ENCODE data around the gene INPP4A. TPM values are rescaled to one million over a fixed set of nuclear protein-coding genes. Genes with fewer than 3 reads are reported as not detected.

Gene INPP4A
- total and polyA plus RNA-seq, 2 experiments from 2014 or later = 7.9 to 13.1 TPM

DNA sequence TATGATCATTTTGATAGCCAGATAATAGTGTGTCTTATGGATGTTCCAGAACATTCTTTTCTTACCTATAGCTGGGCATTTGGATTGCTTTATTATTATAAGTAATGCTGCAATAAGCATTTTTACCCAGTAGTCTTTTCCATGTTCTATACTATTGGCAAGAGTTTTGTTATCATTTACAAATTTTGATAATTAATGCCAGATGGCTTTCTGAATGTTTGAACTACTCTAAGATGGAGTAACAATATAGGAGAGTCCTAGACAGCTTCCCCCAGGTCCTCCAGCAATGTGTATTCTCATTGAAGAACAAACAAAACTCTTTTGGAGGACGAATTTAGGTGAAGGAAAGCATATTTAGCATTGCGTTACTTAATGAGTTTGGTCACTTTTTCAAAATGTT, 73.0 kb downstream of the INPP4A start:
- no peaks in the 10 kb centered on the region for H3K36me3 ChIP-seq (replicated peaks; ENCODE audit: insufficient read depth, low read depth)
- H3K4me1 ChIP-seq (ENCODE audit: insufficient read depth) = peaks cover 7% of the 10 kb centered on the region
- no peak overlapping the region for H3K4me2 ChIP-seq
- peaks cover 14% of the 10 kb centered on the region for H3K79me2 ChIP-seq
- no peak for DNase-seq (ENCODE audit: low spot score)
- H3K9me2 ChIP-seq (replicated peaks; ENCODE audit: insufficient read depth) = no peaks in the 10 kb centered on the region
- 78% methylated on average over 2 of the region's 2 CpGs for WGBS (ENCODE audit: low lambda C conversion rate, missing lambda C conversion rate)
- no peak for TF ChIP-seq EZH2phosphoT487 (IDR thresholded peaks at IDR 0.05; ENCODE audit: low read depth, severe bottlenecking, unreplicated experiment)
- H3K27ac ChIP-seq = no peak overlapping the region
- no peaks in the 10 kb centered on the region for H3K27me3 ChIP-seq
- no peak overlapping the region for H2AFZ ChIP-seq
- no peaks in the 10 kb centered on the region for H4K20me1 ChIP-seq (ENCODE audit: insufficient read depth, poor library complexity, severe bottlenecking)
- H3K9me3 ChIP-seq (ENCODE audit: low read depth) = no peaks in the 10 kb centered on the region
- no peak overlapping the region for H3K4me3 ChIP-seq

DNA sequence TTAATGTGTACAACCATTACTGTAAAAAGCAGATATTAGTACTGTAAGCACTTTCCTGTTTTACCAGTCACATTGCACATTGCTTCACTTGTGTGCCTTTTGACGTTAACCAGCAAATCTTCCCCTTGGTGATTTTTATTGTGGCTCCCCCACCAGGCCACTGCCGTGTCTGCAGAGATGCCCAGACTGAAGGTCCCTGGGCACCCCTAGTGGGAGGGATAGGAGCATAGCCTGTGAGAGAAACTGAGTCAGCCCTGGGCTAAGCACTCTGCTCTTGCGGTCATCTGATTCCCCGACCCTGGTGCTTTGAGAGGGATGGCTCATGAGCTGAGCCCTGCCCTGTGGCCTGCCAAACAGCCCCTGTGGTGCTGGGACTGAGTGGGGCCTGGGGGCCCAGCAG, 73.4 kb downstream of the INPP4A start:
- no peak overlapping the region for H3K4me2 ChIP-seq
- H3K27ac ChIP-seq = no peak overlapping the region
- no peaks in the 10 kb centered on the region for H4K20me1 ChIP-seq (ENCODE audit: insufficient read depth, poor library complexity, severe bottlenecking)
- H3K4me3 ChIP-seq = no peak overlapping the region
- 62% methylated on average over 4 of the region's 4 CpGs for WGBS (ENCODE audit: low lambda C conversion rate, missing lambda C conversion rate)
- peaks cover 14% of the 10 kb centered on the region for H3K79me2 ChIP-seq
- no peaks in the 10 kb centered on the region for H3K27me3 ChIP-seq
- no peak overlapping the region for H2AFZ ChIP-seq
- H3K4me1 ChIP-seq (ENCODE audit: insufficient read depth) = peaks cover 7% of the 10 kb centered on the region
- TF ChIP-seq EZH2phosphoT487 (IDR thresholded peaks at IDR 0.05; ENCODE audit: low read depth, severe bottlenecking, unreplicated experiment) (no peak), CTCF (IDR thresholded peaks at IDR 0.05; ENCODE audit: poor library complexity) (peak; percentile 25)
- no peaks in the 10 kb centered on the region for H3K9me3 ChIP-seq (ENCODE audit: low read depth)
- H3K9me2 ChIP-seq (replicated peaks; ENCODE audit: insufficient read depth) = no peaks in the 10 kb centered on the region
- DNase-seq (ENCODE audit: low spot score) = no peak
- no peaks in the 10 kb centered on the region for H3K36me3 ChIP-seq (replicated peaks; ENCODE audit: insufficient read depth, low read depth)

- Histone ChIP-seq H3K36me3 (replicated peaks; ENCODE audit: insufficient read depth, low read depth) (no peaks in the 10 kb centered on the region), H3K27ac (no peak overlapping the region), H3K4me3 (no peak overlapping the region), H3K9me3 (ENCODE audit: low read depth) (no peaks in the 10 kb centered on the region), H2AFZ (no peak overlapping the region), H3K79me2 (peaks cover 14% of the 10 kb centered on the region), H3K9me2 (replicated peaks; ENCODE audit: insufficient read depth) (no peaks in the 10 kb centered on the region), H4K20me1 (ENCODE audit: insufficient read depth, poor library complexity, severe bottlenecking) (no peaks in the 10 kb centered on the region), H3K27me3 (no peaks in the 10 kb centered on the region), H3K4me2 (no peak overlapping the region), H3K4me1 (ENCODE audit: insufficient read depth) (peaks cover 7% of the 10 kb centered on the region)
- TF ChIP-seq EZH2phosphoT487 (IDR thresholded peaks at IDR 0.05; ENCODE audit: low read depth, severe bottlenecking, unreplicated experiment) = no peak
- TF ChIP-seq EZH2 (IDR thresholded peaks at IDR 0.05; ENCODE audit: borderline replicate concordance) = no peak
- TF ChIP-seq CTCF (IDR thresholded peaks at IDR 0.05; ENCODE audit: poor library complexity) = no peak
- WGBS (ENCODE audit: low lambda C conversion rate, missing lambda C conversion rate) = 81% methylated on average over 6 of the region's 6 CpGs
- DNase-seq (ENCODE audit: low spot score) = peak; percentile 51
Observed at GRCh38 chr2:98519156-98519555, 74.5 kb downstream of the INPP4A start.

DNA sequence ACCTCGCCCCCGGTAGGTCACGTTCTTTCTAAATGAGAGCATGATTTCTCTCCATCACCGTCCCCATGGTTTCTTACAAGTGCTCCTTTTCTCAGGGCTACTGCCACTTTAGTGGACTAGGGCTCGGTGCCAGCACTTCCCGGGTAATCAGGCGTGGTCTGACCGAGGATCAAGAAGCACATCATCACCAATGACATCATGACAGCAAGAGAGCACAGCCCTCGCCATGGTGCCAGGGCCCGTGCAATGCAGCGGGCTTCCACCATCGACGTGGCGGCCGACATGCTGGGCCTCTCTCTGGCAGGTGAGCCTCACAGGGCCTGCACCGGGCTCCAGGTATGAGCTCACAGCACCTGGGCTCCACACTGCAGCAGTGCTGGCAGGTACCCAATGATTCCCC, 75.2 kb downstream of the INPP4A start:
- TF ChIP-seq CTCF (IDR thresholded peaks at IDR 0.05; ENCODE audit: poor library complexity) (no peak), EZH2phosphoT487 (IDR thresholded peaks at IDR 0.05; ENCODE audit: low read depth, severe bottlenecking, unreplicated experiment) (no peak), EZH2 (IDR thresholded peaks at IDR 0.05; ENCODE audit: borderline replicate concordance) (no peak)
- H3K27ac ChIP-seq = no peak overlapping the region
- H3K4me2 ChIP-seq = no peak overlapping the region
- H4K20me1 ChIP-seq (ENCODE audit: insufficient read depth, poor library complexity, severe bottlenecking) = no peaks in the 10 kb centered on the region
- H3K36me3 ChIP-seq (replicated peaks; ENCODE audit: insufficient read depth, low read depth) = no peaks in the 10 kb centered on the region
- peaks cover 5% of the 10 kb centered on the region for H3K4me1 ChIP-seq (ENCODE audit: insufficient read depth)
- no peaks in the 10 kb centered on the region for H3K9me3 ChIP-seq (ENCODE audit: low read depth)
- H3K9me2 ChIP-seq (replicated peaks; ENCODE audit: insufficient read depth) = no peaks in the 10 kb centered on the region
- DNase-seq (ENCODE audit: low spot score) = no peak
- no peak overlapping the region for H3K4me3 ChIP-seq
- H3K27me3 ChIP-seq = no peaks in the 10 kb centered on the region
- H2AFZ ChIP-seq = no peak overlapping the region
- H3K79me2 ChIP-seq = peaks cover 9% of the 10 kb centered on the region
- WGBS (ENCODE audit: low lambda C conversion rate, missing lambda C conversion rate) = 99% methylated on average over 16 of the region's 16 CpGs

Measured in hepatocyte (in vitro differentiated cells).